GM18861 (cell line): ENCODE measurements around the gene TSHZ2.
"Not testable (repeated sequence)": the region's sequence is repeated elsewhere in the genome, so short reads cannot be mapped to it uniquely, and the experiment has no call there.

ENCODE experiments used
- ATAC-seq: cut with Tn5 transposase; IDR thresholded peaks from one replicate; pipeline ENCODE4 v1.9.1; 2021; ENCODE audit not compliant: unreplicated experiment

Gene TSHZ2

GRCh38 chr20:53399083-53399482 is 426.9 kb downstream of the TSHZ2 start:
- no peak for ATAC-seq

GRCh38 chr20:53399592-53400335 is 427.6 kb downstream of the TSHZ2 start:
- ATAC-seq, result no peak

GRCh38 chr20:53402233-53403005 is 430.3 kb downstream of the TSHZ2 start:
- ATAC-seq, result no peak

GRCh38 chr20:53403029-53403428 is 430.9 kb downstream of the TSHZ2 start:
- no peak for ATAC-seq

- no peak for ATAC-seq
Measured at GRCh38 chr20:53405139-53405538, 433.0 kb downstream of the TSHZ2 start.

- ATAC-seq, result no peak
Measured at GRCh38 chr20:53406580-53406979, 434.4 kb downstream of the TSHZ2 start.

GRCh38 chr20:53408691-53409446 is 436.7 kb downstream of the TSHZ2 start:
- ATAC-seq, result no peak

- ATAC-seq, result no peak
Measured at GRCh38 chr20:53409447-53409717, 437.2 kb downstream of the TSHZ2 start.

GRCh38 chr20:53411129-53411528 is 439.0 kb downstream of the TSHZ2 start:
- ATAC-seq, result no peak

- no peak for ATAC-seq
Measured at GRCh38 chr20:53411891-53412290, 439.7 kb downstream of the TSHZ2 start.

- ATAC-seq, result no peak
Measured at GRCh38 chr20:53412577-53413185, 440.5 kb downstream of the TSHZ2 start.

- no peak for ATAC-seq
Measured at GRCh38 chr20:53413186-53413631, 441.1 kb downstream of the TSHZ2 start.

GRCh38 chr20:53413845-53414244 is 441.7 kb downstream of the TSHZ2 start:
- not testable (repeated sequence) for ATAC-seq

- ATAC-seq, result no peak
Measured at GRCh38 chr20:53419693-53420460, 447.7 kb downstream of the TSHZ2 start.

- ATAC-seq, result no peak
Measured at GRCh38 chr20:53421343-53421742, 449.2 kb downstream of the TSHZ2 start.

GRCh38 chr20:53422039-53422438 is 449.9 kb downstream of the TSHZ2 start:
- no peak for ATAC-seq

GRCh38 chr20:53423587-53424146 is 451.5 kb downstream of the TSHZ2 start:
- ATAC-seq, result no peak

- no peak for ATAC-seq
Measured at GRCh38 chr20:53425481-53425880, 453.3 kb downstream of the TSHZ2 start.

- ATAC-seq, result no peak
Measured at GRCh38 chr20:53425941-53426340, 453.8 kb downstream of the TSHZ2 start.

- no peak for ATAC-seq
Measured at GRCh38 chr20:53426766-53427312, 454.7 kb downstream of the TSHZ2 start.
